Ascending aorta (tissue), 2 donors: ENCODE data around the gene PARP8. TPM values are rescaled to one million over a fixed set of nuclear protein-coding genes. Genes with fewer than 3 reads are reported as not detected.
"Not testable (repeated sequence)": the region's sequence is repeated elsewhere in the genome, so short reads cannot be mapped to it uniquely, and the experiment has no call there.

Experiments used
- DNase-seq, 2 donors: peaks; one replicate each; pipeline ENCODE4 v3.0.0-alpha.2; 2019; ENCODE audit warnings: low spot score in 2 of 2
- H3K27ac ChIP-seq, 2 donors: fragments of 200-600 bp; sonication (generic); one replicate each; pipeline ENCODE4 v1.5.1; 2016 to 2017; ENCODE audit warnings: mild to moderate bottlenecking in 1 of 2
- H3K27me3 ChIP-seq: fragments of 200-600 bp; sonication (generic); one replicate; pipeline ENCODE4 v1.5.1; 2017
- H3K36me3 ChIP-seq, 2 donors: fragments of 200-600 bp; sonication (generic); one replicate each; pipeline ENCODE4 v1.5.1; 2016
- H3K4me1 ChIP-seq, 2 donors: fragments of 200-600 bp; sonication (generic); one replicate each; pipeline ENCODE4 v1.5.1; 2016 to 2017; ENCODE audit warnings: mild to moderate bottlenecking in 1 of 2
- H3K4me3 ChIP-seq, 2 donors: fragments of 200-600 bp; sonication (generic); one replicate each; pipeline ENCODE4 v1.5.1; 2016 to 2017; ENCODE audit warnings: mild to moderate bottlenecking in 1 of 2
- H3K9me3 ChIP-seq, 2 donors: fragments of 200-600 bp; sonication (generic); one replicate each; pipeline ENCODE4 v1.5.1; 2016
- CTCF ChIP-seq, 3 experiments: fragments of 200-600 bp in 2 of 3; fragments of 450-650 bp in 1 of 3; sonication (generic) in 2 of 3; IDR thresholded peaks; one replicate each; pipeline ENCODE4 v1.5.1; 2016 to 2019; ENCODE audit warnings: antibody characterized with exemption in 3 of 3, mild to moderate bottlenecking in 1 of 3, moderate library complexity in 1 of 3
- intact Hi-C: fragments of 100-400 bp; cut with DNase I; formaldehyde crosslinking; loops from one replicate; pipeline ENCODE4 v1.15.1; 2023
- total RNA-seq: library from RNA; depleted of rRNA; stranded (reverse); fragments of >200 nt; gene quantifications from one replicate; pipeline ENCODE4 v1.1.0, GENCODE V29; 2016

The PARP8 gene
- total RNA-seq, 1 donor from 2014 or later: 5.6 TPM

- Histone ChIP-seq H3K27ac (peak overlapping the region in 1 of 2 donors; percentile 30), H3K4me3 (no peak overlapping the region), H3K9me3 (no peaks in the 10 kb centered on the region), H3K36me3 (no peaks in the 10 kb centered on the region), H3K4me1 (peaks cover 0 to 5% of the 10 kb centered on the region in 2 donors), H3K27me3 (no peaks in the 10 kb centered on the region)
- intact Hi-C loops: no loop called here
- no peak for DNase-seq
- TF ChIP-seq CTCF (IDR thresholded peaks at IDR 0.05): no peak
Observed at GRCh38 chr5:50663636-50664035, 2.8 kb upstream of the PARP8 start.

DNA sequence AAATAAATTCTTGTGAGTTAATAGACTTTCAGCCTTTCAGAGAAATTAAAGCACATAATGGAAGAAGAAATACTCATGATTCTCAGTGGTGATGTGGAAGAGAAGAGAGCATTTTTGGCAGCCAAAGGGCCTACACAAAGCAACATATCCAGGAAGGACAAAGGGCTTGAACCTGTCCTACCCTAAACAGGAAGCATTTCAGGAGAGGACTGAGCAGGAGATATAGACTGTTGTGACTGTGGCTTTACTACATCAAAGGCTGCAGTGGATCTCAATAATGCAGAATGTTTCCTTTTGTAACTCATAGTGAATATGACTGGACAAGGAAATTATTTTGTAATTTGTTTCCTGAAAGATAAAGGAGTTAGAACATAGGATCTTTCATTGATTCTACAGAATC, 1.3 kb upstream of the PARP8 start:
- Histone ChIP-seq H3K36me3 (no peaks in the 10 kb centered on the region), H3K9me3 (no peaks in the 10 kb centered on the region), H3K27ac (peak overlapping the region; percentile 42 to 92), H3K4me1 (peaks cover 0 to 9% of the 10 kb centered on the region in 2 donors), H3K27me3 (no peaks in the 10 kb centered on the region), H3K4me3 (no peak overlapping the region)
- no peak for DNase-seq
- no peak for TF ChIP-seq CTCF (IDR thresholded peaks at IDR 0.05)
- intact Hi-C loops: loop anchor here (5.0 kb wide), 1 partner anchor 82 kb away; no protein-coding TSS in a partner anchor

DNA sequence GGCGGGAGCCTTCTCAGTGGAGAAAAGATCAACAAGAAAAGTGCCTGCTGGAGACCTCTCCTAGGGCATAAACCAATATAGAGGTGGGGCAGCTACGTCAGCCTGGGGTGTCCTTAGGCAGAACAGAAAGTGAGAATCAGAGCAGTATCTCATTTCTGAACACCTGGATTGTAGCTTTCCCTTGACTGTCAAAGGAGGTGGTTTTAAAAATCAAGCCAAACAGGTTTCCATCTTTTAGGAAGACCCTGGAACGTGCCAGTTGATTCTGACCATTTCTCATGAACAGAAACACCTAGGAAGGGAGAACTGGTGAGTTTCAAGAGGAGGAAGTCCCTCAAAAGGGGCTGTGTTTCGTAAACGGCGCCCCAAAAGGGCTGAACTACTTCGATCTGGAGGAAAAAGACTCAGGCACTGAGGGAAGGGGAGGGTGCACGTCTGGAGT, 655 bp upstream of the PARP8 start:
- Histone ChIP-seq H3K4me1 (peaks cover 0 to 11% of the 10 kb centered on the region in 2 donors), H3K27ac (peak overlapping the region; percentile 92 to 95), H3K4me3 (peak overlapping the region; percentile 97 to 99)
- not testable (repeated sequence) for H3K36me3 ChIP-seq, H3K9me3 ChIP-seq, DNase-seq, H3K27me3 ChIP-seq
- intact Hi-C loops: loop anchor here (5.0 kb wide), 1 partner anchor 82 kb away; no protein-coding TSS in a partner anchor

- peak overlapping the region; percentile 92 to 95 for H3K27ac ChIP-seq
- intact Hi-C loops: loop anchor here (5.0 kb wide), 1 partner anchor 80 kb away; no protein-coding TSS in a partner anchor
- no peaks in the 10 kb centered on the region for H3K9me3 ChIP-seq
- no peak for TF ChIP-seq CTCF (IDR thresholded peaks at IDR 0.05)
- peaks cover 0 to 15% of the 10 kb centered on the region in 2 donors for H3K4me1 ChIP-seq
- DNase-seq: peak; percentile 12 to 84
- no peaks in the 10 kb centered on the region for H3K27me3 ChIP-seq
- peak overlapping the region; percentile 97 to 99 for H3K4me3 ChIP-seq
- no peaks in the 10 kb centered on the region for H3K36me3 ChIP-seq
Observed at GRCh38 chr5:50667023-50667652, 701 bp downstream of the PARP8 start.

DNA sequence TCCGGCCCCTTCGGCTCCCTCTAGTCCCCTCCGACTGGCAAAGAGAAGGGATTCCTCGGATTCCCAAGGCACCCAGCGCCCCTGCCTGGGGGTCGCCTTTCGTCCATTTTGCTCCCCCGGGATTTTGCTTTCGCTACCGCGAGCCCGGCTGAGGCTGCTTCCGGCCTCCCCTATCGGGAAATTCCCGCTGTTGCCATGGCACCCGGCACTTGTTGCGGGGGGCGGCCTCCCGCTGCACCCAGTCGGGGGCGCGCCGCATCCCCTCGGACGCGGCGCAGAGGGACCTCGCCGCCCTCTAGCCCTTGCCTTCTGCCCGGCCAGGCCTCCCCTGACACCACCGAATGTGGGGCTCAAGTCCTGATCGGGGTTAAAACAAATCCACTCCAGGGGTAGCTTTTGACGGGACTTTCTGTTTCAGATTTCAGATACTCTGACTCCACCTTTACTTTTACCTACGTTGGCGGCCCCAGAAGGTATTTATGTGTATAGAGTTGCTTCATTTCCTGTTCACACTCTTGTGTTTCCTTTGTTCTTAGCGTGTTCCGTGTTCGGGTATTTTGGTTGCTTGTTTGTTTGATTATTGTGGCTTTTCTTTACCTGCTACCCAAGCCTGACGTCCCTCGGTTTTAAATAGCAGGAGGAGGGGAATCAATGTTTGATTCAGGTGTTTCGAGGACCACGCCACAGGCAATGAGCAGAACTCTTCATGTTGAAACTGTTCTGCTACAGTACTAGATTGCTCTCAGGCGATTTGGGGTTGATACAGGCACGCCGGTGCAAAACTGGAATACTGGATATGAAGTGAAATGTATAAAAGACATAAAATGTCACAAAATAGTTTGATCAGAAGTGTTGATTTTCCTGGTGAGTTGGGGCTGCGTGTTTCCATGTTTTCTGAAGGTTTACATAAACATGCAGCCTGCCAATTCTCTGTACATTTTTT, 1.5 kb downstream of the PARP8 start:
- TF ChIP-seq CTCF (IDR thresholded peaks at IDR 0.05): no peak
- Histone ChIP-seq H3K36me3 (no peaks in the 10 kb centered on the region), H3K27ac (peak overlapping the region; percentile 92 to 95), H3K9me3 (no peaks in the 10 kb centered on the region), H3K4me3 (peak overlapping the region; percentile 97 to 99), H3K27me3 (no peaks in the 10 kb centered on the region), H3K4me1 (peaks cover 0 to 21% of the 10 kb centered on the region in 2 donors)
- peak in 1 of 2 donors; percentile 78 for DNase-seq
- intact Hi-C loops: loop anchor here (5.0 kb wide), 1 partner anchor 79 kb away; no protein-coding TSS in a partner anchor

DNA sequence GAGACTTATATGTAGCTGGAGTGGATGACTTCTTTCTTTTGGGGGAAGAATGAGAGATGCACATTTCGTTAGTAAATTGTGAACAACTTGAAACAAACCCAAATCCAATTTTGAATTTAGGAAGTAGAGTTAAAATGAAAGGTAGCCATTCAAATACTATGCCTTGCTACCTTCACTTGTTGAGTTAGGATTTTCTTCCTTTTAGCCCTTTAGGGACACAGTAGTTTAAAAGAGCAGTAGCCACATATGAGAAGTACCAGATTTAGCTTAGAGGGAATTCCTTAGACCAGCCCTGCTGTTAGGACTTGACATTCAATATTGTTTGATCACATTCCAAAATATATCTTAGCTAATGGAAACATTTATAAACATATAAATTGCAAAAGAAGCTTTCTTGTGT, 2.2 kb downstream of the PARP8 start:
- not testable (repeated sequence) for DNase-seq, H3K27me3 ChIP-seq, H3K36me3 ChIP-seq, H3K9me3 ChIP-seq
- H3K4me1 ChIP-seq: peaks cover 0 to 22% of the 10 kb centered on the region in 2 donors
- H3K4me3 ChIP-seq: peak overlapping the region; percentile 97 to 99
- intact Hi-C loops: loop anchor here (5.0 kb wide), 1 partner anchor 79 kb away; no protein-coding TSS in a partner anchor
- peak overlapping the region; percentile 92 to 95 for H3K27ac ChIP-seq
